GM19372 (cell line): ENCODE measurements around the gene S100A1.

Source experiments
- ATAC-seq: cut with Tn5 transposase; IDR thresholded peaks from one replicate; pipeline ENCODE4 v1.9.1; 2021; ENCODE audit warnings: mild to moderate bottlenecking, low read depth, moderate library complexity; ENCODE audit not compliant: unreplicated experiment

The S100A1 gene

DNA sequence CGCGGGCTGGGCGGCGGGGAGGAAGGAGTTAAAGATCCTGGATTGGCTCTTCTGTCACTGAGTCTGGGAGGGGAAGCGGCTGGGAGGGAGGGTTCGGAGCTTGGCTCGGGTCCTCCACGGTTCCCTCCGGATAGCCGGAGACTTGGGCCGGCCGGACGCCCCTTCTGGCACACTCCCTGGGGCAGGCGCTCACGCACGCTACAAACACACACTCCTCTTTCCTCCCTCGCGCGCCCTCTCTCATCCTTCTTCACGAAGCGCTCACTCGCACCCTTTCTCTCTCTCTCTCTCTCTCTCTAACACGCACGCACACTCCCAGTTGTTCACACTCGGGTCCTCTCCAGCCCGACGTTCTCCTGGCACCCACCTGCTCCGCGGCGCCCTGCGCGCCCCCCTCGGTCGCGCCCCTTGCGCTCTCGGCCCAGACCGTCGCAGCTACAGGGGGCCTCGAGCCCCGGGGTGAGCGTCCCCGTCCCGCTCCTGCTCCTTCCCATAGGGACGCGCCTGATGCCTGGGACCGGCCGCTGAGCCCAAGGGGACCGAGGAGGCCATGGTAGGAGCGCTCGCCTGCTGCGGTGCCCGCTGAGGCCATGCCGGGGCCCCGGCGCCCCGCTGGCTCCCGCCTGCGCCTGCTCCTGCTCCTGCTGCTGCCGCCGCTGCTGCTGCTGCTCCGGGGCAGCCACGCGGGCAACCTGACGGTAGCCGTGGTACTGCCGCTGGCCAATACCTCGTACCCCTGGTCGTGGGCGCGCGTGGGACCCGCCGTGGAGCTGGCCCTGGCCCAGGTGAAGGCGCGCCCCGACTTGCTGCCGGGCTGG lies 50.5 kb downstream of the S100A1 start, which contains the start of gene NPR1:
NPR1 (plus strand) TSS at position 170 of the 818 bp plus-strand sequence; CDS start at position 591, 421 bp downstream.
- no peak for ATAC-seq

DNA sequence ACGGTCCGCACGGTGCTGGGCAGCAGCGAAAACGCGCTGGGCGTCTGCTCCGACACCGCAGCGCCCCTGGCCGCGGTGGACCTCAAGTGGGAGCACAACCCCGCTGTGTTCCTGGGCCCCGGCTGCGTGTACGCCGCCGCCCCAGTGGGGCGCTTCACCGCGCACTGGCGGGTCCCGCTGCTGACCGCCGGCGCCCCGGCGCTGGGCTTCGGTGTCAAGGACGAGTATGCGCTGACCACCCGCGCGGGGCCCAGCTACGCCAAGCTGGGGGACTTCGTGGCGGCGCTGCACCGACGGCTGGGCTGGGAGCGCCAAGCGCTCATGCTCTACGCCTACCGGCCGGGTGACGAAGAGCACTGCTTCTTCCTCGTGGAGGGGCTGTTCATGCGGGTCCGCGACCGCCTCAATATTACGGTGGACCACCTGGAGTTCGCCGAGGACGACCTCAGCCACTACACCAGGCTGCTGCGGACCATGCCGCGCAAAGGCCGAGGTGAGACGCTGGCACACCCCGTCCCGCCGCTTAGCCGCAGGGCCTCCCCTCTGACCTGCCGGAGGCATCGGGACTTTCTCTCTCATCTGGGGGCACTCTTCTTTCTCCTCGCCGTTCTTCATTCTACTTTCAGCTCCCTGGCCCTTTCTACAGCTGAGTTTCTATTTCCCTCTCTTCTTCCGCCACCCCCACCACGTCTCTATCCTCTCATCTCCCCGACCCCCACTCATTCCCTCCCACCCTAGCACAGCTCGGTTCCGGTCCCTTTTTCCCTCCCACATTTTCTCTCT lies 51.3 kb downstream of the S100A1 start:
- no peak for ATAC-seq

DNA sequence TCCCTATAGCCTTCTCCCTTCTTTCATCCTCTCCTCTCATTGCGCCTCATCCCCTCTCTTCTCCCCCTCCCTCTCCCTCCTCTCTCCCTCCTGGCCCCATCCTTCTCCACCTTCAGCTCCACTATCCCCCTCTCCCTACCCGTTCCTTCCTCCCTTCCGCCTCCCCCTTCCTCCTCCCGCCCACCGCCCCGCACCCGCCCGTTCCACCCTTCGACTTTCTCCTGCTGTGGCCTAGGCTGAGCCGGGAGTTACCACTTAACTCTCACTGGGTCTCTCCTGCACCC lies 51.8 kb downstream of the S100A1 start:
- ATAC-seq: no peak
